ENCODE measurements around the gene ZNF273. TPM values are rescaled to one million over a fixed set of nuclear protein-coding genes. Genes with fewer than 3 reads are reported as not detected.

ZNF273 gene
- total RNA-seq, 1 experiment from 2014 or later, result 17.9 TPM

DNA sequence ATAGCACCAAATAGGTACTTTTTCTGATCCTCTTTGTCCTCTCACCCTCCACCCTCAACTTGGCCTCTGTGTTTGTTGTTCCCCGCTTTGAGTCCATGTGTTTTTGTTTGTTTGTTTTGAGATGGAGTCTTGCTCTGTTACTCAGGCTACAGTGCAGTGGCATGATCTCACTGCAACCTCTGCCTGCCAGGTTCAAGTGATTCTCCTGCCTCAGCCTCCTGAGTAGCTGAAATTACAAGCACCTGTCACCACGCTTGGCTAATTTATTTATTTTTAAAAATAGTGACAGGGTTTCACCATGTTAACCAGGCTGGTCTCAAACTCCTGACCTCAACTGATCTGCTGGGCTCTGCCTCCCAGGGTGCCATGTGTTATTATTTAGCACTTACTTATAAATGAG, 5.3 kb downstream of the ZNF273 start:
- no peaks in the 10 kb centered on the region for H4K20me1 ChIP-seq (ENCODE audit: control insufficient read depth, insufficient read depth, insufficient read length)
- H3K79me2 ChIP-seq (ENCODE audit: insufficient read depth, low read length), result peaks cover 49% of the 10 kb centered on the region

More for the DNA sequence above, 5.3 kb downstream of the ZNF273 start:
- H4K8ac ChIP-seq (replicated peaks; ENCODE audit: insufficient read length, low read depth, low read length), result no peak overlapping the region
- H4K91ac ChIP-seq (ENCODE audit: insufficient read length, low read depth, low read length), result no peak overlapping the region
- H2BK20ac ChIP-seq (ENCODE audit: low read depth, low read length, poor library complexity, severe bottlenecking), result no peak overlapping the region
- WGBS (ENCODE audit: extremely low coverage, insufficient read length, low lambda C conversion rate), result no CpG with 5 or more reads among the region's 2 CpGs
- no peak overlapping the region for H3K18ac ChIP-seq (ENCODE audit: insufficient read length, low read depth, low read length)
- H3K79me1 ChIP-seq (ENCODE audit: insufficient read depth, low read depth, low read length, poor library complexity, severe bottlenecking), result peaks cover 6% of the 10 kb centered on the region
- H3K23me2 ChIP-seq (ENCODE audit: insufficient read length, low read depth, low read length, poor library complexity, severe bottlenecking), result peaks cover 4% of the 10 kb centered on the region
- H3K14ac ChIP-seq (ENCODE audit: insufficient read depth, low read length), result no peak overlapping the region
- DNase-seq, result no peak
- H2BK15ac ChIP-seq (ENCODE audit: low read depth, low read length), result no peak overlapping the region
- H2BK5ac ChIP-seq (ENCODE audit: insufficient read length, low read length), result no peak overlapping the region
- no peak overlapping the region for H3T11ph ChIP-seq (ENCODE audit: low read length)
- TF ChIP-seq, protein P1, sequence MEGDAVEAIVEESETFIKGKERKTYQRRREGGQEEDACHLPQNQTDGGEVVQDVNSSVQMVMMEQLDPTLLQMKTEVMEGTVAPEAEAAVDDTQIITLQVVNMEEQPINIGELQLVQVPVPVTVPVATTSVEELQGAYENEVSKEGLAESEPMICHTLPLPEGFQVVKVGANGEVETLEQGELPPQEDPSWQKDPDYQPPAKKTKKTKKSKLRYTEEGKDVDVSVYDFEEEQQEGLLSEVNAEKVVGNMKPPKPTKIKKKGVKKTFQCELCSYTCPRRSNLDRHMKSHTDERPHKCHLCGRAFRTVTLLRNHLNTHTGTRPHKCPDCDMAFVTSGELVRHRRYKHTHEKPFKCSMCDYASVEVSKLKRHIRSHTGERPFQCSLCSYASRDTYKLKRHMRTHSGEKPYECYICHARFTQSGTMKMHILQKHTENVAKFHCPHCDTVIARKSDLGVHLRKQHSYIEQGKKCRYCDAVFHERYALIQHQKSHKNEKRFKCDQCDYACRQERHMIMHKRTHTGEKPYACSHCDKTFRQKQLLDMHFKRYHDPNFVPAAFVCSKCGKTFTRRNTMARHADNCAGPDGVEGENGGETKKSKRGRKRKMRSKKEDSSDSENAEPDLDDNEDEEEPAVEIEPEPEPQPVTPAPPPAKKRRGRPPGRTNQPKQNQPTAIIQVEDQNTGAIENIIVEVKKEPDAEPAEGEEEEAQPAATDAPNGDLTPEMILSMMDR (conservative IDR thresholded peaks at IDR 0.05), result no peak
- no peak overlapping the region for H4K5ac ChIP-seq (ENCODE audit: insufficient read length, low read depth, low read length)
- H3K4me3 Mint-ChIP-seq, result no peak overlapping the region
- H3K27ac Mint-ChIP-seq, result peak overlapping the region in 1 of 3 experiments; percentile 10; a peak in 1 of 7 replicates
- peaks cover 11 to 34% of the 10 kb centered on the region in 2 experiments for H3K9me3 Mint-ChIP-seq
- no peak overlapping the region for H3K4me2 ChIP-seq (ENCODE audit: insufficient read depth, insufficient read length, low read length)
- no peaks in the 10 kb centered on the region; the same call in 1 of the 2 replicates for H3K4me1 ChIP-seq (ENCODE audit: insufficient read depth, low read length)
- H3K4me1 Mint-ChIP-seq, result peaks cover 32 to 44% of the 10 kb centered on the region in 2 experiments
- H2AFZ ChIP-seq (ENCODE audit: low read length), result no peak overlapping the region
- no peak overlapping the region for H2BK12ac ChIP-seq (ENCODE audit: insufficient read length, low read depth, low read length)
- H3K27me3 Mint-ChIP-seq (ENCODE audit: low read depth), result no peaks in the 10 kb centered on the region
- no peak overlapping the region for H3K4ac ChIP-seq (ENCODE audit: low read depth, low read length)
- no peak overlapping the region for H3K56ac ChIP-seq (ENCODE audit: insufficient read length, low read depth, low read length)
- H3K9me3 ChIP-seq (ENCODE audit: control insufficient read depth, low read depth, low read length), result peaks cover 2% of the 10 kb centered on the region
- no peak overlapping the region for H3K27ac ChIP-seq (ENCODE audit: insufficient read length, low read depth, low read length)
- H3K23ac ChIP-seq (ENCODE audit: insufficient read length, low read depth, low read length), result no peak overlapping the region
- H3K36me3 Mint-ChIP-seq (ENCODE audit: insufficient read depth in 1 of 3, low read depth in 3 of 3), result peaks cover 19 to 47% (median 23%) of the 10 kb centered on the region in 3 experiments
- no peaks in the 10 kb centered on the region for H3K27me3 ChIP-seq (ENCODE audit: insufficient read depth, low read length)
- no peak overlapping the region for H3K9ac ChIP-seq (ENCODE audit: extremely low read depth, insufficient read length, low read length)
- H2BK120ac ChIP-seq (ENCODE audit: low read depth, low read length, poor library complexity, severe bottlenecking), result no peak overlapping the region
- H2AK5ac ChIP-seq (ENCODE audit: insufficient read length, low read length), result no peak overlapping the region
